Renal cortical epithelial cell (primary cell): ENCODE results near the gene ZNF430. TPM values are rescaled to one million over a fixed set of nuclear protein-coding genes. Genes with fewer than 3 reads are reported as not detected.
"Not testable (repeated sequence)": the region's sequence is repeated elsewhere in the genome, so short reads cannot be mapped to it uniquely, and the experiment has no call there.

Source experiments
- DNase-seq: peaks from one replicate; pipeline ENCODE4 v3.0.0-alpha.2; 2011; ENCODE audit warnings: low read depth
- total RNA-seq: library from RNA; depleted of rRNA; stranded (reverse); fragments of >200 nt; gene quantifications from 2 replicates; pipeline ENCODE4 v1.2.3, GENCODE V29; 2014

ZNF430 gene
- 13.0 and 17.5 TPM in 2 replicates for total RNA-seq

DNA sequence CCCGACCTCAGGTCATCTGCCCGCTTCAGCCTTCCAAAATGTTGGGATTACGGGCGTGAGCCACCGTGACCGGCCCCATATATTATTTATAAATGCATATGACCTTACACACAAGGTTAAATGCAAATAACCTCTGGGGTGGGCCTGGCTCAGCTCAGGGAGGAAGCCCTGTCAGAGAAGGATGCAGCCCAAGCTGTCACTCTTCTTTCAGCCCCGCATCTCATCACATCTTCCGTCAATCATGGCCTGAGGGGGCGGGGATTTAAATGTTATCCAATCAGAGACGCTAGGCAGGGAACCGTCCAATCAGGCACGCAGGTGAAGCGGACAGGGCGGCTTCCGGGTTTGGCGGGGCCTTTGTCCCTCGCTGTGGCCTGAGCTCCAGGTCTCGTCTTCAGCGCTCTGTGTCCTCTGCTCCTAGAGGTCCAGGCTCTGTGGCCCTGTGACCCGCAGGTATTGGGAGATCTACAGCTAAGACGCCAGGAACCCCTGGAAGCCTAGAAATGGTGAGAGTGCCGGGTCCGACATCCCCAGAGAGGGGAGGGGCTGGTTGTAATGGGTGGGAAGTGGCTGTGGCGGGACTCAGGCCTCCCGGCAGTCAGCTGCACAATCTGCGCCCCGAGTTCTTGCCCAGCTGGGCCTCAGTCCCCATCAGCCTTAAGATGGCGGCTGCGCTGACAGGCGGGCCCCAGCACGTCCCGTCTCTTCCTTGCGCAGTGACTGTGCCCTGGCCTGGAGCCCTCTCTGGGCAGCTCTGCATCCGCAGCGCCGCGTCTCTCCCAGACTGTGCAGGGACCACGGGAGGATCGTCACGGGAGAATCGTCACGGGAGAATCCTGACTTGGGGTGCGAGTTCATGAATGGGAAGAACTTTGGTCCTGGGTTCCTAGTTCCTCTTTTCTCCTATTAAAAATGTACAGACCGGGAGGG, at the start of gene ZNF430:
TSS of gene ZNF430 (plus strand) at position 360 of the 930 bp plus-strand sequence. CDS start at position 504, 144 bp downstream.
- DNase-seq: peak; percentile 90

GRCh38 chr19:20992788-20993187, 27.7 kb upstream of the ZNF430 start:
- not testable (repeated sequence) for DNase-seq

- peak; percentile 77 for DNase-seq
Observed at GRCh38 chr19:20999731-21000352, 20.6 kb upstream of the ZNF430 start.

DNA sequence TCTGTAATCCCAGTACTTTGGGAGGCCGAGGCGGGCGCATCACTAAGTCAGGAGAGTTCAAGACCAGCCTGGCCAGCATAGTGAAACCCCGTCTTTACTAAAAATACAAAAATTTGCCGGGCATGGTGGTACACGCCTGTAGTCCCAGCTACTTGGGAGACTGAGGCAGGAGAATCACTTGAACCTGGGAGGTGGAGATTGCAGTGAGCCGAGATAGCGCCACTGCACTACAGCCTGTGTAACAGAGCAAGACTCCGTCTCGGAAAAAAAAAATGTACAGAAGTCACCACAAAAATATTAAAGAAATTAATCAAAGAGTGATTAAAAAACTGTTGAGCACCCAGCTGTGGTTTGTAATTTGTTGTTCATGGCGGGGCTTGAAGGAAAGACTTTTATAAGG, 781 bp downstream of the ZNF430 start:
- DNase-seq: not testable (repeated sequence)

DNA sequence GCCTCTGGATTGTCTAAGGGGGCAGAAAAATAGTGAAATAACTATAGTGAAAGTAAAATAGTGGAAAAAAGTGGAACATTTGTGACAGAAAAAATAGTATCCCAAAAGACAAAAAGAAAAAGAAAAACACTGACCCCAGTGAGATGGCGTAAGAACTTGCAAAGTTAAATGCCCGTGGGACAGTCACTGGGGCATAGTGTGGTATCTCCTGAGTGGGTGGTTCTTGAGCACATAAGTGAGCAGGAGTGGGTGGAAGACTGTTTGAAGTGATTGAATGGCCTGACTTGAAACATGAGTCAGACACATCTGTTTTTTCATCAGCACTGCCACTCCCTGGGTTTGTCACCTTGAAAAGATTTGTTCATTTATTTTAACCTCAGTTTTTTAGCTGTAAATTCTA, 2.5 kb downstream of the ZNF430 start:
- DNase-seq: peak; percentile 96

GRCh38 chr19:21023901-21024300, 3.4 kb downstream of the ZNF430 start:
- DNase-seq: peak; percentile 62

- DNase-seq: no peak
Observed at GRCh38 chr19:21028969-21029268, 8.5 kb downstream of the ZNF430 start.

- no peak for DNase-seq
Observed at GRCh38 chr19:21045028-21045427, 24.6 kb downstream of the ZNF430 start.

GRCh38 chr19:21046489-21046888, 26.0 kb downstream of the ZNF430 start:
- no peak for DNase-seq

- DNase-seq: no peak
Observed at GRCh38 chr19:21047716-21048115, 27.3 kb downstream of the ZNF430 start.

GRCh38 chr19:21052902-21053301, 32.4 kb downstream of the ZNF430 start:
- DNase-seq: no peak

DNA sequence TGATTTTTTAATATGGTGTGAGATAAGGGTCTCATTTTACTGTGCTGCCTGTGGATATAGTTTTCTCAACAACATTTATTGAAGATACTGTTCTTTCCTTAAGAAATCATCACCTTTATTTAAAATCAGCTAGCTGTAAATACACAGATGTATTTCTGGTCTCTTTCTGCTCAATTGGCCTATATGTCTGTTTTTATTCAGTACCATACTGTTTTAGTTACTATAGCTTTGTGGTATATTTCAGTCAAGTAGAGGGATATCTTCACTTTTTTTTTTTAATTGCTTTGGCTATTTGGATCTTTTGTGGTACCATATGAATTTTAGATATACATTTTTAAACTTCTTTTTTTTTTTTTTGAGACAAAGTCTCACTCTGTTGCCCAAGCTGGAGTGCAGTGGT, 44.9 kb downstream of the ZNF430 start:
- DNase-seq: no peak

DNA sequence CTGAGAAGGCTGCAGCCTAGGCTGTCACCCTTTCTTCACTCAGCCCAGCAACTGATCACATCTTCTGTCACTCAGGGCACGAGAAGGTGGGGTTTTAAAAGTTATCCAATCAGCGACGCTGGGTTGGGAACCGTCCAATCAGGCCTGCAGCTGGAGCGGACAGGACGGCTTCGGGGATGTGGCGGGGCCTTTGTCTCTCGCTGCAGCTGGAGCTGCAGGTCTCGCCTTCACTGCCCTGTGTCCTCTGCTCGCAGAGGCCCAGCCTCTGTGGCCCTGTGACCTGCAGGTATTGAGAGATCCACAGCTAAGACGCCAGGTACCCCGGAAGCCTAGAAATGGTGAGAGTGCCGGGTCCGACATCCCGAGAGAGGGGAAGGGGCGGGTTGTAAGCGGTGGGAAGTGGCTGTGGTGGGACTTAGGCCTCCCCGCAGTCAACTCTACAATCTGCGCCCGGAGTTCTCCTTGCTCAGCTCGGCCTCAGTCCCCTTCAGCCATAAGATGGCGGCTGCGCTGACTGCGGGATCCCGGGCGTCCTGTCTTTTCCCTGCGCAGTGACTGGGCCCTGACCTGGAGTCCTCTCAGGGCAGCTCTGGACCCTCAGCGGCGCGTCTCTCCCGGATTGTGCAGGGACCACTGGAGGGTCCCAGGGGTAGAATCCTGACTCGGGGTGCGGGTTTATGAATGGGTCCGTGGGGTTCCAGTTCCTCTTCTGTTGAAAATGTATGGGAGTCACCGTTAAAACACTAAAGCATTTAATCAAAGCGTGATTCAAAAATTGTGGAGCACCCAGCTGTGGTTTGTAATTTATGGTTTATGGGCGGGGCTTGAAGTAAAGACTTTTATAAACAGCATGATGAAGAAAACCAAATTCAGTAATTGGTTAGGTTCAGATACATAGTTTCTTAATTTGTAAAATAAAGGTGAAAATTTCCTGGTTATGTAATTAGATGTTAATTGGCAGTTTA, 61.8 kb downstream of the ZNF430 start, which contains the start of gene ZNF714:
TSS of gene ZNF714 (plus strand) at position 193 of the 965 bp plus-strand sequence. CDS start 16,066 bp downstream, outside the sequence.
- peak; percentile 91 for DNase-seq

DNA sequence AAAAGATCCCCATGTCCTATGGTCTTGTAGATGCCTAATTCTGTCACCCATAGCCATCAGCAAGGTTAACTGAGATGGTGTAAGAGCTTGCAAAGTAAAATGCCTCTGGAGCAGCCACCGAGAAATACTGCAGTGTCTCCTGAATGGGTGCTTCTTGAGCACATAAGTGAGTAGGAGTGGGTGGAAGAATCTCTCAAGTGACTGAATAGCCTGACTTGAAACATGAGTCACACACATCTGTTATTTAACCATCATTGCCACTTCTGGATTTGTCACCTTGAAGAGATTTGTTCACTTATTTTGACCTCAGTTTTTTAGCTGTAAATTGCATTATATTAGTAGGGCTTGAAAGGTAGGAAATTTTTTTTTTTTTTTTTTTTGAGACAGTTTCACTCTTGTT, 63.9 kb downstream of the ZNF430 start:
- DNase-seq: peak; percentile 88

GRCh38 chr19:21087871-21088270, 67.4 kb downstream of the ZNF430 start:
- DNase-seq: no peak

DNA sequence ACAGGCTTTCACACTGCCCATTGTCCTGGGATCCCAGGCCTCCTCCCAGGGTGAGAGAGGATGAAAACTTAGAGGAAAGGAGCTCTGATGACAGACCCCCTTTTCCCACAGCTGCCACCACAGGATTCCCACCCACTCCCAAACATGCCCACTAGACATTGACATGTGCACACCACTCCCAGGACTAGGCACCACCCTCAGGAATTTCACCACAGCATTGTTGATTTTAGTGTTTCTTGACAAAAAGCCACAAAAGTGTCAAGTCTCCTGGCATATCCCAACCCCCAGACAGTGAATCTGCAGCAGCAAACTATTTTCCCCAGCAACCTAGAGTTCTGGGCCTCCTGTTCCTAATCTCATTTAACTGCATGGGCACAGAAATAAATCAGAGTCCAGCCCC, 71.7 kb downstream of the ZNF430 start:
- peak; percentile 69 for DNase-seq

DNA sequence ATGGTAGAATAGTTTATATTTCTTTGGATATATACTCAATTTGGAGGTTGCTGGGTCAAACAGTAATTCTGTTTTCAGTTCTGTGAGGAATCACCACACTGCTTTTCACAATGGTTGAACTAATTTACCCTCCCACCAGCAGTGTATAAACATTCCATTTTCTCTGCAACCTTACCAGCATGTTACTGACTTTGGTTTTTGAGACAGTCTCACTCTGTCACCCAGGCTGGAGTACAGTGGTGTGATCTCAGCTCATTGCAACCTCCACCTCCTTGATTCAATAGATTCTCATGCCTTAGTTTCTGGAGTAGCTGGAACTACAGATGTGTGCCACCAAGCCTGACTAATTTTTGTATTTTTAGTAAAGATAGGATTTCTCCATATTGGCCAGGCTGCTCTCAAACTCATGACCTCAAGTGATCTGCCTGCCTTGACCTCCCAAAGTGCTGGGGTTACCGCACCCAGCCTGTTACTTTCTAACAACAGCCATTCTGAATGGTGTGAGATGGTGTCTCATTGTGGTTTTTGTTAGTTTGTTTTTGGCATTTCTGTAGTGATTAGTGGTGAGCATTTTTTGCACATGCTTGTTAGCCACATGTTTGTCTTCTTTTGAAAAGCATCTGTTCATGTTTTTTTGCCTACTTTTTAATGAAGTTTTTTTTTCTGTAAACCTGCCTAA, 74.0 kb downstream of the ZNF430 start:
- DNase-seq: peak; percentile 19

- no peak for DNase-seq
Observed at GRCh38 chr19:21098291-21098690, 77.8 kb downstream of the ZNF430 start.

GRCh38 chr19:21101521-21102242, 81.2 kb downstream of the ZNF430 start:
- no peak for DNase-seq

DNA sequence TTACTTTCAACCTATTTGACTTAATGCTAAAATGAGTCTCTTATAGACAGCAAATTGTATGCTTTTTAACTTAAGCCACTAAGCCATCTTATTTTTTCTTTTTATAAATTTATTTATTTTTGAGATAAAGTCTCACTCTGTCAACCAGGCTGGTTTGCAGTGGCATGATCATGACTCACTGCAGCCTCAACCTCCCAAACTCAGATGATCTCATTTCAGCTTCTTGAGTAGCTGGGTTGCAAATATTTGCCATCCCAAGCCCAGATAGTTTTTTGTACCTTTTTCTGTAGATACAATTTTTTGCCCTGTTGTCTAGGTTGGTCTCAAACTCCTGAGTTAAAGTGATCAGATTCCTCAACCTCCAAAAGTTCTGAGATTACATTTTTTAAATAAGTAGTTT, 88.7 kb downstream of the ZNF430 start:
- peak; percentile 16 for DNase-seq
